Stomach (tissue), 9 donors: ENCODE measurements around the gene TBC1D3B. TPM values are rescaled to one million over a fixed set of nuclear protein-coding genes. Genes with fewer than 3 reads are reported as not detected.

ENCODE experiments used
- DNase-seq, 2 donors: peaks; one replicate each; pipeline versions ENCODE4 v3.0.0 to v3.0.0-alpha.2; 2013 to 2019
- H3K27ac ChIP-seq, 5 donors: fragments of 200-600 bp in 4 of 5; sonication (generic) in 4 of 5; one replicate each; pipeline ENCODE4 v1.5.1; 2013 to 2019; ENCODE audit warnings: mild to moderate bottlenecking in 1 of 5, moderate library complexity in 1 of 5
- H3K27me3 ChIP-seq, 3 donors: fragments of 200-600 bp; sonication (generic); one replicate each; pipeline ENCODE4 v1.5.1; 2017 to 2019; ENCODE audit warnings: mixed run types in 1 of 3
- H3K36me3 ChIP-seq, 4 donors: fragments of 200-600 bp; sonication (generic); 1 replicate in 3 of 4; 2 replicates in 1 of 4; pipeline ENCODE4 v1.5.1; 2016 to 2019
- H3K4me1 ChIP-seq, 4 donors: fragments of 200-600 bp; sonication (generic); one replicate each; pipeline ENCODE4 v1.5.1; 2016 to 2019
- H3K4me3 ChIP-seq, 4 donors: fragments of 200-600 bp; sonication (generic) in 3 of 4; one replicate each; pipeline ENCODE4 v1.5.1; 2016 to 2019; ENCODE audit warnings: mild to moderate bottlenecking in 1 of 4
- H3K9me3 ChIP-seq, 4 donors: fragments of 200-600 bp; sonication (generic); one replicate each; pipeline ENCODE4 v1.5.1; 2016 to 2019
- EP300 ChIP-seq: sonication (generic); formaldehyde crosslinking; IDR thresholded peaks from one replicate; pipeline ENCODE4 v1.6.1; 2017; ENCODE audit warnings: antibody characterized with exemption
- POLR2A ChIP-seq, 4 donors: fragments of 450-650 bp; IDR thresholded peaks; one replicate each; pipeline ENCODE4 v1.6.1; 2016; ENCODE audit warnings: antibody characterized with exemption in 4 of 4, control low read depth in 2 of 4, mild to moderate bottlenecking in 1 of 4, moderate library complexity in 1 of 4
- POLR2AphosphoS5 ChIP-seq, 3 donors: sonication (generic); formaldehyde crosslinking; IDR thresholded peaks; one replicate each; pipeline ENCODE4 v1.6.1; 2016; ENCODE audit warnings: antibody characterized with exemption in 3 of 3
- WGBS, 5 donors: extraction: QIAGEN DNeasy Blood & Tissue Kit in 3 of 5; methylation state at CpG; one replicate each; pipeline versions ENCODE4 v1.1.5 to v1.1.7; 2013 to 2018; 5-methylcytosine and 5-hydroxymethylcytosine counted together
- intact Hi-C: fragments of 100-400 bp; cut with DNase I; formaldehyde crosslinking; loops from one replicate; pipeline ENCODE4 v1.15.1; 2023; ENCODE audit warnings: low total_unique reads
- polyA plus RNA-seq, 3 donors: library from polyadenylated mRNA; stranded (reverse); fragments of 200-250 nt; gene quantifications; one replicate each; pipeline ENCODE4 v1.2.3, GENCODE V29; 2013
- total RNA-seq, 5 donors: library from RNA; depleted of rRNA; stranded (reverse); fragments of >200 nt; gene quantifications; one replicate each; pipeline versions ENCODE4 v1.1.0 to v1.2.3, GENCODE V29; 2014 to 2016
- TF ChIP-seq, protein P1 (sequence below), 7 experiments: fragments of 450-650 bp in 4 of 7; fragments of 200-600 bp in 3 of 7; sonication (generic) in 3 of 7; IDR thresholded peaks; one replicate each; pipeline ENCODE4 v1.5.1; 2016 to 2019; ENCODE audit warnings: antibody characterized with exemption in 7 of 7, control low read depth in 2 of 7, mild to moderate bottlenecking in 1 of 7
- donor health status: healthy with polysubstance abuse.
- donor health status: Bipolar disorder and iron deficiency.
- donor health status: healthy.

TBC1D3B gene
- total and polyA plus RNA-seq, 8 donors, result 0.81 to 4.6 (median 1.6) TPM; not detected in 4

DNA sequence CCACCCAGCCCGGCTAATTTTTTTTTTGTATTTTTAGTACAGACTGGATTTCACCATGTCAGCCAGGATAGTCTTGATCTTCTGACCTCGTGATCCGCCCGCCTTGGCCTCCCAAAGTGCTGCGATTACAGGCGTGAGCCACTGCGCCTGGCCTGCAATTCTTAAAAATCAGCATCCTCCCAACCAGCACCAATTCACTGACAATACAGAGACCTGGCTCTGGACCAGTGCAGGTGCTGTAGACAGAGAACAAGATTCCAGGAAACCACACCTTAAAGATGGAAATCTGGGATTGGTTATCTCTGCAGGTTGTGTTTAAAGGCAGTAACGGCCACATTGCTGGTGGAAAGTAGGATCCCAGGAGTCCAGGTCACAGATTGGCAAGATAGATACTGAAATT lies 33.6 kb downstream of the TBC1D3B start:
- intact Hi-C loops, result loop anchor here (10.0 kb wide), 1 partner anchor 168 kb away; no protein-coding TSS in a partner anchor
- H3K27ac ChIP-seq, result no peak overlapping the region
- TF ChIP-seq POLR2A (IDR thresholded peaks at IDR 0.05), result no peak
- no peak for TF ChIP-seq POLR2AphosphoS5 (IDR thresholded peaks at IDR 0.05)
- no peak for TF ChIP-seq EP300
- TF ChIP-seq, protein P1, sequence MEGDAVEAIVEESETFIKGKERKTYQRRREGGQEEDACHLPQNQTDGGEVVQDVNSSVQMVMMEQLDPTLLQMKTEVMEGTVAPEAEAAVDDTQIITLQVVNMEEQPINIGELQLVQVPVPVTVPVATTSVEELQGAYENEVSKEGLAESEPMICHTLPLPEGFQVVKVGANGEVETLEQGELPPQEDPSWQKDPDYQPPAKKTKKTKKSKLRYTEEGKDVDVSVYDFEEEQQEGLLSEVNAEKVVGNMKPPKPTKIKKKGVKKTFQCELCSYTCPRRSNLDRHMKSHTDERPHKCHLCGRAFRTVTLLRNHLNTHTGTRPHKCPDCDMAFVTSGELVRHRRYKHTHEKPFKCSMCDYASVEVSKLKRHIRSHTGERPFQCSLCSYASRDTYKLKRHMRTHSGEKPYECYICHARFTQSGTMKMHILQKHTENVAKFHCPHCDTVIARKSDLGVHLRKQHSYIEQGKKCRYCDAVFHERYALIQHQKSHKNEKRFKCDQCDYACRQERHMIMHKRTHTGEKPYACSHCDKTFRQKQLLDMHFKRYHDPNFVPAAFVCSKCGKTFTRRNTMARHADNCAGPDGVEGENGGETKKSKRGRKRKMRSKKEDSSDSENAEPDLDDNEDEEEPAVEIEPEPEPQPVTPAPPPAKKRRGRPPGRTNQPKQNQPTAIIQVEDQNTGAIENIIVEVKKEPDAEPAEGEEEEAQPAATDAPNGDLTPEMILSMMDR (IDR thresholded peaks at IDR 0.05), result no peak

DNA sequence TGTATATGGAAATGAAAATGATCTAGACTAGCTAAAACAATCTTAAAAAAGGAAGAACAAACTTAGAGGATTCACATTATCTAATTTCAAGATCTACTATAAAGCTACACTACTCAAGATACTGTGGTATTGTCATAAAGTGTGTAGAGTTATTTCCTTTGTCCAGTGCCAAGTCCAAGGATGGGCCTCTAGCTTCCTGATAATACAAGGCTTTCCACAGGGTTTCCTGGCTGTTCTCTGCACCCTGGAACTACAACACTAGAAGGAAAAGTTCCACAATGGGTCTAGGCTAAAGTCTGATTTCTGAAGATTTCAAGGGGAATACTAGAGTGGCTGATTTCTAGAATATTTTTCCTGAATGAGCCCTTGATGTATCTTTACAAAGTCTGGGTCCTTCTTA lies 34.2 kb downstream of the TBC1D3B start:
- Histone ChIP-seq H3K4me1 (no peaks in the 10 kb centered on the region), H3K27ac (no peak overlapping the region), H3K36me3 (no peaks in the 10 kb centered on the region), H3K9me3 (no peaks in the 10 kb centered on the region), H3K4me3 (no peak overlapping the region), H3K27me3 (peaks cover 0 to 15% (median 0%) of the 10 kb centered on the region in 3 donors)
- TF ChIP-seq EP300, result no peak
- no peak for TF ChIP-seq POLR2AphosphoS5 (IDR thresholded peaks at IDR 0.05)
- TF ChIP-seq, protein P1 (IDR thresholded peaks at IDR 0.05), result no peak
- no peak for TF ChIP-seq POLR2A (IDR thresholded peaks at IDR 0.05)
- intact Hi-C loops, result loop anchor here (10.0 kb wide), 1 partner anchor 167 kb away; no protein-coding TSS in a partner anchor
- DNase-seq, result no peak

More for the DNA sequence above, 33.6 kb downstream of the TBC1D3B start:
- Histone ChIP-seq H3K27me3 (peaks cover 0 to 17% (median 0%) of the 10 kb centered on the region in 3 donors), H3K4me1 (no peaks in the 10 kb centered on the region), H3K4me3 (no peak overlapping the region), H3K36me3 (no peaks in the 10 kb centered on the region), H3K9me3 (no peaks in the 10 kb centered on the region)
- 85 to 90% (median 90%) methylated on average over 8 of the region's 8 CpGs for WGBS, 5 donors
- DNase-seq, result no peak

DNA sequence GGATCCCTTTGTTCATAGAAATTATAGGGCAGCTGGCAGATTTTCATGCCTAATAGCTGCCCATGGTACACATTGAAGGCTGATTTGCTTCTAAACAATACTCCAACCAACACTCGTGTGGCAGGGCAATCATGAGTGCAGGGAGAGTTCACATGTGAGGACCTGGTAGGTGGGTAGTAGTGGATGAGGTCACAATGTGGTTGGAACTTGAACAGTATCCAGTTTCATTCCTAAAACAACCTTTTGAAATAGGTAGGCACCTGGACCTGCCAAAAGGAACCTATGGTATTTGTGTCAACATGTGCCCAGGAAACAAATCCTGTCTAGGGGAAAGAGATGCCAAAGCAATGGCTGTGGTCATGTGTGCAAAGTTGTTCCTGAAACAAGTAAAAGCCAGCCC lies 40.0 kb downstream of the TBC1D3B start:
- no peak overlapping the region for H3K4me3 ChIP-seq
- 32 to 63% (median 53%) methylated on average over 1 of the region's 1 CpG for WGBS, 5 donors
- H3K27me3 ChIP-seq, result peaks cover 0 to 22% (median 0%) of the 10 kb centered on the region in 3 donors
- H3K9me3 ChIP-seq, result no peaks in the 10 kb centered on the region
- no peaks in the 10 kb centered on the region for H3K36me3 ChIP-seq
- DNase-seq, result no peak
- TF ChIP-seq EP300 (no peak), POLR2AphosphoS5 (IDR thresholded peaks at IDR 0.05) (no peak), POLR2A (IDR thresholded peaks at IDR 0.05) (no peak)
- TF ChIP-seq, protein P1 (IDR thresholded peaks at IDR 0.05), result no peak
- H3K4me1 ChIP-seq, result no peaks in the 10 kb centered on the region
- no peak overlapping the region for H3K27ac ChIP-seq
- intact Hi-C loops, result no loop called here

DNA sequence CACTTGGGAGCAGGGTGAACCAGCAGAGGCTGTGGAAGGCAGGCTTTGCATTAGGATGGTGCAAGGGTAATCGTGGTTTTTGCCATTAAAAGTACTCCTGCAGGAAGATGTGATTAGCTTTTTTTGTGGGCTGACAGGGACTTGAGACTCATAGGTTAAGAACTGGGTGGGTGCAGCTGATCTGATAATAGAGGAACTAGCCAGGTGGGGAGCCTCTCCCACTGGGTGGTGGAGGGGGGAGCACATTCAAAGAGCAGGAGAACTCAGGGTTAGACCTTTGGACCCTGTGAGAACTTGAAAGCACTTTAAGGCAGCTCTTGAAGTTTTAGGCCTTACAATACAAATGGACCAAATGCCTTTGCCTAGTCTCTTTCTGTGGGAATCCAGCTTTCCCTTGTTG lies 40.4 kb downstream of the TBC1D3B start:
- peaks cover 0 to 19% (median 0%) of the 10 kb centered on the region in 3 donors for H3K27me3 ChIP-seq
- intact Hi-C loops, result no loop called here
- no peak overlapping the region for H3K4me3 ChIP-seq
- H3K9me3 ChIP-seq, result no peaks in the 10 kb centered on the region
- no peaks in the 10 kb centered on the region for H3K36me3 ChIP-seq
- H3K4me1 ChIP-seq, result no peaks in the 10 kb centered on the region
- no peak overlapping the region for H3K27ac ChIP-seq
- WGBS, 5 donors, result 43 to 56% (median 45%) methylated on average over 1 of the region's 1 CpG
- TF ChIP-seq POLR2AphosphoS5 (IDR thresholded peaks at IDR 0.05) (no peak), POLR2A (IDR thresholded peaks at IDR 0.05) (no peak), EP300 (no peak)
- TF ChIP-seq, protein P1 (IDR thresholded peaks at IDR 0.05), result no peak
- peak in 1 of 2 donors; percentile 29 for DNase-seq
